H1 (cell line): ENCODE results near the gene FMNL2.

Experiments
- ASH2L ChIP-seq: fragments of 200-600, 300-600 bp; sonication (generic); IDR thresholded peaks from one replicate; pipeline ENCODE4 v1.7.1; 2017; ENCODE audit warnings: low read length
- CHD2 ChIP-seq: IDR thresholded peaks from 2 replicates; pipeline ENCODE4 v1.6.1; 2012; ENCODE audit warnings: low read length, improper control_type of control experiment
- EGR1 ChIP-seq: IDR thresholded peaks from 2 replicates; pipeline ENCODE4 v1.6.1; 2011; ENCODE audit warnings: low read depth, low read length, borderline replicate concordance
- EZH2 ChIP-seq: fragments of 200-600 bp; sonication (generic); IDR thresholded peaks from 2 replicates; pipeline ENCODE4 v1.7.1; 2012; ENCODE audit warnings: low read depth, mild to moderate bottlenecking, moderate library complexity, low read length, inconsistent platforms; ENCODE audit not compliant: severe bottlenecking
- POLR2A ChIP-seq, 2 experiments: IDR thresholded peaks; 1 replicate in 1 of 2; 2 replicates in 1 of 2; pipeline ENCODE4 v1.6.1; 2011; ENCODE audit warnings: low read depth in 2 of 2, low read length in 2 of 2, mild to moderate bottlenecking in 2 of 2; ENCODE audit errors: control extremely low read depth in 1 of 2
- SP1 ChIP-seq: IDR thresholded peaks from 2 replicates; pipeline ENCODE4 v1.6.1; 2011; ENCODE audit warnings: low read depth, low read length
- TF ChIP-seq, protein P1 (sequence below), 3 experiments: IDR thresholded peaks; 1 replicate in 2 of 3; 2 replicates in 1 of 3; pipeline versions ENCODE4 v1.5.1 to v1.6.1; 2011; ENCODE audit warnings: low read length in 3 of 3, mild to moderate bottlenecking in 3 of 3, inconsistent platforms in 2 of 3, low read depth in 1 of 3, moderate library complexity in 1 of 3; ENCODE audit not compliant: insufficient read depth in 1 of 3; ENCODE audit errors: control extremely low read depth in 1 of 3
- TF ChIP-seq, protein P2 (sequence below): IDR thresholded peaks from 2 replicates; pipeline ENCODE4 v1.6.1; 2012; ENCODE audit warnings: inconsistent platforms

DNA sequence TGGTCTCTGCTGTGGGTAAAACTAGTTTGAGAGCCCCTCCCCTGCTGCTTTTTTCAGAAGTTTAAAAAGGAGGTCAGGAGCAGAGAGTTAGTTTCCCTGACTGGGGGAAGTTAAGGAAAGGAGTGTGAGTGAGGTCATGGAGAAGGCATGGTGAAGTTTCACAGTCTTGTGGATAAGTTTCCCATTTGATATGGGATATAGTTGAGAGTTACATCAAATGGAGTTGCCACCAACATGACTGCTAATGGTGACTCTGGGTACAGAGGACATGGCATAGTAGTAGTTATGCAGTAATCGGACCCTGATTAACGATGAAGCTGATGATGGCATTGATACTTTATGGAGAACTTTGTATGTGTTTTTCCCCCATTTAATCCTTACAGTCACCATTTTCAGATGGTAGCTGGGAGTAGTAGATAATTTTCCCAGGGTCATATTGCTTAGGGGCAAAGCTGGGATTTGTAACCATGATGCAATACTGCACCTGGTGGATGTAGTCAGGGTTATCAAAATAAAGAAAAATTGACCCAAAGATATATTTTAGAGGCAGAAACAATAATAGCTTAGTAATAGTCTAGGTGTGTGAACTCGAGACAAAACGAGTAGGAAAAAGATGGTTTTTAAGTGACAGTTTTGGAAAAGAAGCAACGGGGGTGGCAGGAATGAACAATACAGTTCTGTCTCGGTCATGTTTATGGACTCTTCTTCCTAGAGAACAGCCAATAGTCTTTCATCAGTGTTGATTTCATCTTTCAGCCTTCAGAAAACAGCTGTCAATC, 74.6 kb downstream of the FMNL2 start:
- TF ChIP-seq CHD2 (no peak), ASH2L (no peak), POLR2A (IDR thresholded peaks at IDR 0.05; ENCODE audit: control extremely low read depth in 1 of 2, low read depth in 2 of 2, low read length in 2 of 2) (no peak), EGR1 (no peak), EZH2 (no peak), SP1 (no peak)
- TF ChIP-seq, protein P1, sequence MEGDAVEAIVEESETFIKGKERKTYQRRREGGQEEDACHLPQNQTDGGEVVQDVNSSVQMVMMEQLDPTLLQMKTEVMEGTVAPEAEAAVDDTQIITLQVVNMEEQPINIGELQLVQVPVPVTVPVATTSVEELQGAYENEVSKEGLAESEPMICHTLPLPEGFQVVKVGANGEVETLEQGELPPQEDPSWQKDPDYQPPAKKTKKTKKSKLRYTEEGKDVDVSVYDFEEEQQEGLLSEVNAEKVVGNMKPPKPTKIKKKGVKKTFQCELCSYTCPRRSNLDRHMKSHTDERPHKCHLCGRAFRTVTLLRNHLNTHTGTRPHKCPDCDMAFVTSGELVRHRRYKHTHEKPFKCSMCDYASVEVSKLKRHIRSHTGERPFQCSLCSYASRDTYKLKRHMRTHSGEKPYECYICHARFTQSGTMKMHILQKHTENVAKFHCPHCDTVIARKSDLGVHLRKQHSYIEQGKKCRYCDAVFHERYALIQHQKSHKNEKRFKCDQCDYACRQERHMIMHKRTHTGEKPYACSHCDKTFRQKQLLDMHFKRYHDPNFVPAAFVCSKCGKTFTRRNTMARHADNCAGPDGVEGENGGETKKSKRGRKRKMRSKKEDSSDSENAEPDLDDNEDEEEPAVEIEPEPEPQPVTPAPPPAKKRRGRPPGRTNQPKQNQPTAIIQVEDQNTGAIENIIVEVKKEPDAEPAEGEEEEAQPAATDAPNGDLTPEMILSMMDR (IDR thresholded peaks at IDR 0.05; ENCODE audit: control extremely low read depth in 1 of 3, insufficient read depth in 1 of 3, low read depth in 1 of 3, low read length in 3 of 3): no peak
- TF ChIP-seq, protein P2, sequence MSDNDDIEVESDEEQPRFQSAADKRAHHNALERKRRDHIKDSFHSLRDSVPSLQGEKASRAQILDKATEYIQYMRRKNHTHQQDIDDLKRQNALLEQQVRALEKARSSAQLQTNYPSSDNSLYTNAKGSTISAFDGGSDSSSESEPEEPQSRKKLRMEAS: no peak
